Lung (tissue), 12 donors: Measurements from ENCODE around the gene CCDC148. TPM values are rescaled to one million over a fixed set of nuclear protein-coding genes. Genes with fewer than 3 reads are reported as not detected.
"Not testable (repeated sequence)": the region's sequence is repeated elsewhere in the genome, so short reads cannot be mapped to it uniquely, and the experiment has no call there.

Experiments
- ATAC-seq: fragments of 200-7000 bp; cut with Tn5 transposase; one replicate; pipeline ENCODE4 v1.9.1; 2020; ENCODE audit warnings: moderate number of reproducible peaks; ENCODE audit not compliant: insufficient read depth, low FRiP score
- DNase-seq, 3 donors: peaks; one replicate each; pipeline ENCODE4 v3.0.0-alpha.2; 2013 to 2017
- H3K27ac ChIP-seq, 2 donors: one replicate each; pipeline ENCODE4 v1.5.1; 2013; ENCODE audit warnings: mild to moderate bottlenecking in 2 of 2, moderate library complexity in 2 of 2, control low read depth in 1 of 2, inconsistent platforms in 1 of 2, low read depth in 1 of 2, low read length in 1 of 2
- H3K27me3 ChIP-seq, 3 donors: one replicate each; pipeline ENCODE4 v1.5.1; 2013; ENCODE audit warnings: low read length in 2 of 3; ENCODE audit not compliant: control insufficient read depth in 3 of 3, insufficient read depth in 3 of 3
- H3K36me3 ChIP-seq, 4 donors: one replicate each; pipeline ENCODE4 v1.5.1; 2013; ENCODE audit warnings: low read length in 4 of 4, mild to moderate bottlenecking in 1 of 4, moderate library complexity in 1 of 4; ENCODE audit not compliant: control insufficient read depth in 4 of 4, insufficient read depth in 4 of 4
- H3K4me1 ChIP-seq, 5 donors: one replicate each; pipeline ENCODE4 v1.5.1; 2013; ENCODE audit warnings: low read length in 5 of 5, mild to moderate bottlenecking in 2 of 5, moderate library complexity in 1 of 5; ENCODE audit not compliant: control insufficient read depth in 5 of 5, insufficient read depth in 5 of 5
- H3K4me3 ChIP-seq: one replicate; pipeline ENCODE4 v1.5.1; 2013; ENCODE audit warnings: mild to moderate bottlenecking, control low read depth, moderate library complexity
- H3K9ac ChIP-seq, 2 donors: one replicate each; pipeline ENCODE4 v1.5.1; 2013; ENCODE audit warnings: low read length in 2 of 2, control low read depth in 1 of 2; ENCODE audit not compliant: insufficient read depth in 1 of 2
- H3K9me3 ChIP-seq, 4 donors: one replicate each; pipeline ENCODE4 v1.5.1; 2013; ENCODE audit warnings: low read length in 3 of 4, mild to moderate bottlenecking in 1 of 4, moderate library complexity in 1 of 4; ENCODE audit not compliant: control insufficient read depth in 4 of 4, insufficient read depth in 3 of 4
- WGBS, 2 donors: extraction: QIAGEN DNeasy Blood & Tissue Kit; methylation state at CpG; one replicate each; pipeline ENCODE4 v1.1.7; 2013; 5-methylcytosine and 5-hydroxymethylcytosine counted together
- polyA plus RNA-seq, 2 donors: library from polyadenylated mRNA; stranded (reverse); fragments of 200-250 nt; gene quantifications; one replicate each; pipeline ENCODE4 v1.2.1, GENCODE V29; 2013
- total RNA-seq, 2 donors: library from RNA; depleted of rRNA in 1 of 2; stranded (reverse); fragments of >200 nt in 1 of 2; gene quantifications; one replicate each; pipeline ENCODE4 v1.2.1, GENCODE V29; 2014 to 2021
- TF ChIP-seq, protein P1 (sequence below): IDR thresholded peaks from 2 replicates; pipeline ENCODE4 v1.5.1; 2012; ENCODE audit warnings: mild to moderate bottlenecking; ENCODE audit errors: control extremely low read depth, extremely low read depth
- donor health status: control.
- donor health status: control.
- donor health status: Bipolar disorder and iron deficiency.
- donor health status: healthy.
- donor health status: DM: yes; HTN: yes; CAD: no.

The CCDC148 gene
- total and polyA plus RNA-seq, 4 donors: 0.61 to 8.6 (median 2.5) TPM

DNA sequence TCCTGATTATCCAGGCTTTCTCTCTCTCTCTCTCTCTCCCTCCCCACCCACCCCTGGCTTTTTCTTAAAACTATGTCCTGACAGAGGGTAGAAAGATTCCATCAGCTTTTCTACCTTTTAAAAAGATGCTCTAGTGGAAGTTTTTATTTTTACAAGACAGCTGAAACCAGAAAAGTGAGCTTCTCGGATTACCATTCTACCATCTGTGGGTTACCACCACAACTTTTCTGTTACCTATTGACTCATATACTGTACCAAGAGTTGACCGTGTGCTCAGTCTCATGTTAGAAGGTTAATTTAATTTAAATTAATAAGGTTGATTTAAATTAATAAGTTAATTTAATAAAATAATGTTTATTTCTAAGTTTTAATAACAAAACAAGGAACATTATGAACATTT lies 217.3 kb downstream of the CCDC148 start:
- H3K4me3 ChIP-seq: no peak overlapping the region
- no peak overlapping the region for H3K9ac ChIP-seq
- 91 to 100% methylated on average over 2 of the region's 2 CpGs for WGBS, 2 donors
- no peaks in the 10 kb centered on the region for H3K27me3 ChIP-seq
- no peak for ATAC-seq
- H3K36me3 ChIP-seq: no peaks in the 10 kb centered on the region
- TF ChIP-seq, protein P1, sequence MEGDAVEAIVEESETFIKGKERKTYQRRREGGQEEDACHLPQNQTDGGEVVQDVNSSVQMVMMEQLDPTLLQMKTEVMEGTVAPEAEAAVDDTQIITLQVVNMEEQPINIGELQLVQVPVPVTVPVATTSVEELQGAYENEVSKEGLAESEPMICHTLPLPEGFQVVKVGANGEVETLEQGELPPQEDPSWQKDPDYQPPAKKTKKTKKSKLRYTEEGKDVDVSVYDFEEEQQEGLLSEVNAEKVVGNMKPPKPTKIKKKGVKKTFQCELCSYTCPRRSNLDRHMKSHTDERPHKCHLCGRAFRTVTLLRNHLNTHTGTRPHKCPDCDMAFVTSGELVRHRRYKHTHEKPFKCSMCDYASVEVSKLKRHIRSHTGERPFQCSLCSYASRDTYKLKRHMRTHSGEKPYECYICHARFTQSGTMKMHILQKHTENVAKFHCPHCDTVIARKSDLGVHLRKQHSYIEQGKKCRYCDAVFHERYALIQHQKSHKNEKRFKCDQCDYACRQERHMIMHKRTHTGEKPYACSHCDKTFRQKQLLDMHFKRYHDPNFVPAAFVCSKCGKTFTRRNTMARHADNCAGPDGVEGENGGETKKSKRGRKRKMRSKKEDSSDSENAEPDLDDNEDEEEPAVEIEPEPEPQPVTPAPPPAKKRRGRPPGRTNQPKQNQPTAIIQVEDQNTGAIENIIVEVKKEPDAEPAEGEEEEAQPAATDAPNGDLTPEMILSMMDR: no peak
- no peak for DNase-seq
- no peak overlapping the region for H3K27ac ChIP-seq
- H3K9me3 ChIP-seq: no peaks in the 10 kb centered on the region
- H3K4me1 ChIP-seq: peaks cover 0 to 7% (median 0%) of the 10 kb centered on the region in 5 donors

DNA sequence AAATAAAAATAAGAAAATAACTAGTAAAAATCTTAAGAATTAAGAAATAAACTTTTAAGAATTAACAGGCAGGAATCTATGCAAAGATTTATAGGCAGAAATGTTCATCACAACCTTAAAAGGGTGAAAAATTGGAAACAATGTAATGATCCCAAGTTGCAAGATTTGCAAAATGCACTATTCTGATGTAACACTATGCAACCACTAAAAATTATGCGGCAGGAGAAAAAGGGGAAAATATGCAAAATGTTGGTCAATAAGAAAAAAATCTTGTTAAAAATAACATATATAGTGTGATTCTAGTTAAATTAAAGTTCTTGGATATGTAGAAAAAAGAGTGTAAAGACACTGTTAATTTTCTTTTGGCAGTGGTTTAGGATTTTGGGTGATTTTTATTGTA lies 222.1 kb downstream of the CCDC148 start:
- Histone ChIP-seq H3K27me3 (no peaks in the 10 kb centered on the region), H3K4me1 (no peaks in the 10 kb centered on the region), H3K4me3 (no peak overlapping the region), H3K9ac (no peak overlapping the region), H3K27ac (no peak overlapping the region), H3K36me3 (no peaks in the 10 kb centered on the region), H3K9me3 (no peaks in the 10 kb centered on the region)
- DNase-seq: no peak
- no peak for ATAC-seq
- TF ChIP-seq, protein P1: no peak
- 53 to 90% methylated on average over 1 of the region's 1 CpG for WGBS, 2 donors

DNA sequence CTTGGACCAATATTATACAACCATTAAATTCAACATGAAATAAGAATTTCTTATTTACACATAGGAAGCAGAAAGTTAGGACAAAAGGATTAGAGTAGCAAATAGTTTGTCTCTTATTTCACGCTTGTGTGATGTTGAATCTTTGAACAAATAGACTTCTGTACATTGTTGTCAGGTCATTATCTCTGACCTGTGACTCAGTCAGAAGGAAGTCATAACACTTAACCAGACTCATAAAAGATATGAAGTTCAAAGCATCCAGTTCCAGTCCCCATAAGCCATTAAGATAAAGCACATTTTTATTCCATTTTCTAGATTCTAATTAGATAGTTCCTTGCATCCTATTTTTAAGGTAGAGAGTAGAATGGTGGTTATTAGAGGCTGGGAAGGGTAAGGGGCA lies 224.1 kb downstream of the CCDC148 start:
- no peak overlapping the region for H3K4me3 ChIP-seq
- 60 to 84% methylated on average over 1 of the region's 1 CpG for WGBS, 2 donors
- TF ChIP-seq, protein P1: no peak
- no peaks in the 10 kb centered on the region for H3K36me3 ChIP-seq
- H3K27ac ChIP-seq: no peak overlapping the region
- no peaks in the 10 kb centered on the region for H3K4me1 ChIP-seq
- no peaks in the 10 kb centered on the region for H3K9me3 ChIP-seq
- H3K9ac ChIP-seq: no peak overlapping the region
- ATAC-seq (no peak), DNase-seq (no peak)
- no peaks in the 10 kb centered on the region for H3K27me3 ChIP-seq

DNA sequence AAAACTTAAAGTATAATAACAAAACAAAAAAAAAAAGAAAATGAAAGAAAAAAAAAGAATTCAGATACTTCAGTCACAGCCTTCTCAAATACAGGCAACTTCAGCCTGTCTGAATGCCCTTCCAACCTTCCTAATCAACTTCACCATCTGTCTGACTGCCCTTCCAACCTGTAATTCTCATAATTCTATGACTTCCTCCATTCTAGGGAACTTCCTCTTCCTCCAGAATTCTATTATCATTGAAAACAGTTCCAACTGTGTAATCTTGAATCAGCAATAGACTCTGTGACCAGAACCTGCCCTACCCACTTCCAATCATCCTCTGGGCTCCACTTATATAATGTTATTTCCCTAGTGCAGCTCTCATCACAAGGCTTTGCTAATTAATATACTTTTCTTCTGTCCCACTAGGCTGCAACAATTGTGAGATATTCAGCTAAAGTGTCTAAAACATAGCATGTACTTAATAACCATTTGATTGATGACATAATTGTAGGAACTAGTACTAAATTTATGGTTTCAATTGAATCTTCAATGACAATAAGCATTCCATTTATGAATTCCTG lies 227.5 kb downstream of the CCDC148 start:
- TF ChIP-seq, protein P1: no peak
- DNase-seq: no peak
- Histone ChIP-seq H3K27ac (no peak overlapping the region), H3K27me3 (no peaks in the 10 kb centered on the region), H3K4me1 (no peaks in the 10 kb centered on the region), H3K36me3 (no peaks in the 10 kb centered on the region), H3K9me3 (no peaks in the 10 kb centered on the region), H3K4me3 (no peak overlapping the region), H3K9ac (no peak overlapping the region)
- ATAC-seq: no peak

DNA sequence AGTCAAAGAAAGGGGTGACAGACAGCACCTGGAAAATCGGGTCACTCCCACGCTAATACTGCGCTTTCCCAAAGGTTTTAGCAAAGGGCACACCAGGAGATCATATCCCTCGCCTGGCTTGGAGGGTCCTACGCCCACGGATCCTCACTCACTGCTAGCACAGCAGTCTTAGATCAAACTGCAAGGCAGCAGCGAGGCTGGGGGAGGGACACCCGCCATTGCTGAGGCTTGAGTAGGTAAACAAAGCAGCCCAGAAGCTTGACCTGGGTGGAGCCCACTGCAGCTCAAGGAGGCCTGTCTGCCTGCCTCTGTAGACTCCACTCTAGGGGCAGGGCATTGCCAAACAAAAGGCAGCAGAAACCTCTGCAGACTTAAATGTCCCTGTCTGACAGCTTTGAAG lies 233.5 kb downstream of the CCDC148 start:
- not testable (repeated sequence) for DNase-seq, H3K27me3 ChIP-seq, H3K9ac ChIP-seq, H3K9me3 ChIP-seq, H3K36me3 ChIP-seq, H3K4me1 ChIP-seq, H3K27ac ChIP-seq, H3K4me3 ChIP-seq, ATAC-seq
- WGBS, 2 donors: 92 to 96% methylated on average over 8 of the region's 8 CpGs
